ENCODE measurements around the gene SAC3D1. TPM values are rescaled to one million over a fixed set of nuclear protein-coding genes. Genes with fewer than 3 reads are reported as not detected.
"Not testable (repeated sequence)": the region's sequence is repeated elsewhere in the genome, so short reads cannot be mapped to it uniquely, and the experiment has no call there.

SAC3D1 gene
- 42.1 and 54.8 TPM in 2 replicates for total RNA-seq (2014; rRNA removed; shearing (Covaris generic); ENCODE audit: low replicate concordance)

- H3K9me3 ChIP-seq, result no peaks in the 10 kb centered on the region
- peaks cover 32% of the 10 kb centered on the region for H3K36me3 ChIP-seq
- no peaks in the 10 kb centered on the region for H3K27me3 ChIP-seq
- peak within 1 kb of the TSS; percentile 63 for H3K4me3 ChIP-seq
- DNase-seq, result peak; percentile 98
Observed at GRCh38 chr11:65040847-65041622, at the start of gene SAC3D1. SAC3D1 (plus strand) TSS chr11:65041210; CDS start chr11:65041293, 83 bp downstream.

GRCh38 chr11:64994318-64994717 is 46.7 kb upstream of the SAC3D1 start:
- no peaks in the 10 kb centered on the region for H3K36me3 ChIP-seq
- no peaks in the 10 kb centered on the region for H3K27me3 ChIP-seq

GRCh38 chr11:64996327-64996709 is 44.7 kb upstream of the SAC3D1 start:
- no peak for DNase-seq
- H3K27me3 ChIP-seq, result no peaks in the 10 kb centered on the region
- H3K4me3 ChIP-seq, result peak overlapping the region; percentile 32
- H3K9me3 ChIP-seq, result no peaks in the 10 kb centered on the region
- H3K36me3 ChIP-seq, result no peaks in the 10 kb centered on the region

More at GRCh38 chr11:64994318-64994717, 46.7 kb upstream of the SAC3D1 start:
- Histone ChIP-seq H3K4me3 (no peak overlapping the region), H3K9me3 (no peaks in the 10 kb centered on the region)
- no peak for DNase-seq

GRCh38 chr11:64996710-64997380 is 44.2 kb upstream of the SAC3D1 start, which contains the start of gene BATF2:
BATF2 (minus strand) TSS chr11:64996971; CDS start chr11:64996914, 57 bp downstream.
- peak within 1 kb of the TSS; percentile 32 for H3K4me3 ChIP-seq
- H3K36me3 ChIP-seq, result no peaks in the 10 kb centered on the region
- H3K27me3 ChIP-seq, result no peaks in the 10 kb centered on the region
- no peaks in the 10 kb centered on the region for H3K9me3 ChIP-seq
- peak; percentile 76 for DNase-seq

GRCh38 chr11:64998141-64998540 is 42.9 kb upstream of the SAC3D1 start:
- Histone ChIP-seq H3K9me3 (no peaks in the 10 kb centered on the region), H3K36me3 (no peaks in the 10 kb centered on the region), H3K4me3 (no peak overlapping the region), H3K27me3 (no peaks in the 10 kb centered on the region)
- DNase-seq, result no peak

GRCh38 chr11:64998690-64999431 is 42.1 kb upstream of the SAC3D1 start:
- Histone ChIP-seq H3K4me3 (no peak overlapping the region), H3K27me3 (no peaks in the 10 kb centered on the region), H3K36me3 (no peaks in the 10 kb centered on the region), H3K9me3 (no peaks in the 10 kb centered on the region)
- no peak for DNase-seq

- DNase-seq, result no peak
- Histone ChIP-seq H3K9me3 (no peaks in the 10 kb centered on the region), H3K4me3 (no peak overlapping the region), H3K36me3 (no peaks in the 10 kb centered on the region), H3K27me3 (no peaks in the 10 kb centered on the region)
Observed at GRCh38 chr11:64999478-64999877, 41.5 kb upstream of the SAC3D1 start.

GRCh38 chr11:65002706-65003105 is 38.3 kb upstream of the SAC3D1 start:
- no peaks in the 10 kb centered on the region for H3K36me3 ChIP-seq
- no peaks in the 10 kb centered on the region for H3K9me3 ChIP-seq
- no peak for DNase-seq
- no peaks in the 10 kb centered on the region for H3K27me3 ChIP-seq
- no peak overlapping the region for H3K4me3 ChIP-seq

GRCh38 chr11:65003282-65003681 is 37.7 kb upstream of the SAC3D1 start:
- no peak for DNase-seq

GRCh38 chr11:65003968-65004367 is 37.0 kb upstream of the SAC3D1 start:
- not testable (repeated sequence) for H3K4me3 ChIP-seq, H3K36me3 ChIP-seq, H3K27me3 ChIP-seq, DNase-seq, H3K9me3 ChIP-seq

More at GRCh38 chr11:65003282-65003681, 37.7 kb upstream of the SAC3D1 start:
- H3K27me3 ChIP-seq, result no peaks in the 10 kb centered on the region
- no peaks in the 10 kb centered on the region for H3K9me3 ChIP-seq
- no peaks in the 10 kb centered on the region for H3K36me3 ChIP-seq
- H3K4me3 ChIP-seq, result no peak overlapping the region

GRCh38 chr11:65008016-65008415 is 33.0 kb upstream of the SAC3D1 start:
- H3K36me3 ChIP-seq, result no peaks in the 10 kb centered on the region
- no peaks in the 10 kb centered on the region for H3K27me3 ChIP-seq
- H3K4me3 ChIP-seq, result no peak overlapping the region
- H3K9me3 ChIP-seq, result no peaks in the 10 kb centered on the region
- DNase-seq, result no peak

- no peaks in the 10 kb centered on the region for H3K9me3 ChIP-seq
- no peaks in the 10 kb centered on the region for H3K27me3 ChIP-seq
- H3K4me3 ChIP-seq, result no peak overlapping the region
- no peaks in the 10 kb centered on the region for H3K36me3 ChIP-seq
- DNase-seq, result no peak
Observed at GRCh38 chr11:65008873-65009272, 32.1 kb upstream of the SAC3D1 start.

GRCh38 chr11:65013130-65013887 is 27.7 kb upstream of the SAC3D1 start:
- peak; percentile 91 for DNase-seq
- peaks cover 10% of the 10 kb centered on the region for H3K36me3 ChIP-seq
- H3K27me3 ChIP-seq, result no peaks in the 10 kb centered on the region

GRCh38 chr11:65013888-65014725 is 26.9 kb upstream of the SAC3D1 start, which contains the start of gene ARL2:
ARL2 (plus strand) TSS chr11:65014160; CDS start chr11:65014208, 48 bp downstream.
- H3K36me3 ChIP-seq, result peaks cover 10% of the 10 kb centered on the region
- peak; percentile 92 for DNase-seq
- H3K4me3 ChIP-seq, result peak within 1 kb of the TSS; percentile 75
- no peaks in the 10 kb centered on the region for H3K27me3 ChIP-seq
- no peaks in the 10 kb centered on the region for H3K9me3 ChIP-seq

More at GRCh38 chr11:65013130-65013887, 27.7 kb upstream of the SAC3D1 start:
- no peaks in the 10 kb centered on the region for H3K9me3 ChIP-seq
- H3K4me3 ChIP-seq, result peak overlapping the region; percentile 75

- Histone ChIP-seq H3K27me3 (no peaks in the 10 kb centered on the region), H3K4me3 (peak overlapping the region; percentile 75), H3K36me3 (peaks cover 10% of the 10 kb centered on the region), H3K9me3 (no peaks in the 10 kb centered on the region)
- no peak for DNase-seq
Observed at GRCh38 chr11:65014726-65015227, 26.2 kb upstream of the SAC3D1 start.

Measured in MG63 (cell line).